Fibroblast of upper back skin (primary cell): ENCODE measurements around the gene WWP2.
A peak's percentile ranks its signal among the peaks of the same experiment; 100 is the strongest.
"Not testable (repeated sequence)": the region's sequence is repeated elsewhere in the genome, so short reads cannot be mapped to it uniquely, and the experiment has no call there.

ENCODE experiments used
- DNase-seq: peaks from one replicate; pipeline ENCODE4 v3.0.0-alpha.2; 2013

WWP2 gene

GRCh38 chr16:69951672-69952031, 189.5 kb downstream of the WWP2 start:
- not testable (repeated sequence) for DNase-seq

GRCh38 chr16:69952116-69952515, 190.0 kb downstream of the WWP2 start:
- not testable (repeated sequence) for DNase-seq

GRCh38 chr16:69952572-69953355, 190.6 kb downstream of the WWP2 start:
- DNase-seq: not testable (repeated sequence)

- DNase-seq: not testable (repeated sequence)
These were observed 192.1 kb downstream of the WWP2 start for GRCh38 chr16:69954241-69954640.

GRCh38 chr16:69963312-69963711, 201.2 kb downstream of the WWP2 start:
- not testable (repeated sequence) for DNase-seq

GRCh38 chr16:69964960-69965660, 203.0 kb downstream of the WWP2 start:
- DNase-seq: peak; percentile 10

- DNase-seq: not testable (repeated sequence)
These were observed 203.5 kb downstream of the WWP2 start for GRCh38 chr16:69965661-69966054.

- not testable (repeated sequence) for DNase-seq
These were observed 205.6 kb downstream of the WWP2 start for GRCh38 chr16:69967688-69968087.

- DNase-seq: not testable (repeated sequence)
These were observed 206.0 kb downstream of the WWP2 start for GRCh38 chr16:69968125-69968524.

GRCh38 chr16:69969657-69970056, 207.5 kb downstream of the WWP2 start:
- not testable (repeated sequence) for DNase-seq

GRCh38 chr16:69972120-69972519, 210.0 kb downstream of the WWP2 start:
- not testable (repeated sequence) for DNase-seq

- DNase-seq: not testable (repeated sequence)
These were observed 210.8 kb downstream of the WWP2 start for GRCh38 chr16:69972935-69973334.

GRCh38 chr16:69985196-69985595, 223.1 kb downstream of the WWP2 start:
- DNase-seq: not testable (repeated sequence)
